Measurements from ENCODE around the gene RPGR.

Gene RPGR

DNA sequence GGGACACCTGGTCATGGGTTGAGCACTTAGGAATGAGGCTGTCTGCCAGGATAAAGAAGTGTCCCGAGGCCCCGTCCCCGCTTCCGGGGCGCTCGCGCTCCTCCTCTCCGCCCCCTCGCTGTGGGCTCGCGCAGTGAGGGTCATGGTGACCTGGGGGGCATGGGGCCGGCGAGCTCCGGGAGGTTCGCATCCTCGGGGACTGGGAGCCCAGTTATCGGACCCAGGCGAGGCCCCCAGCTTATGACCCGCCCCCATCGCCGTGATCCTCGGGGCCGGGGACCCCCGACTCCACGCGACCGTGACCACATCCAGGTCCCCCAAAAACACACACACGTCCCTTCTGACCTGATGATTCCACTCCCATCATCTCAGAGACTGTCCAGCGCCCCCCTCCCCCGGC lies 71.3 kb downstream of the RPGR start:
- no peak overlapping the region for H3K4me3 ChIP-seq (ENCODE audit: low read length, poor library complexity, severe bottlenecking)
- H3K27me3 ChIP-seq (ENCODE audit: insufficient read depth, low read length, poor library complexity, severe bottlenecking), result no peaks in the 10 kb centered on the region
- no peak overlapping the region for H3K9ac ChIP-seq (ENCODE audit: low read depth, low read length, poor library complexity, severe bottlenecking)
- no peaks in the 10 kb centered on the region for H3K9me2 ChIP-seq (replicated peaks; ENCODE audit: low read depth, low read length)
- no peak overlapping the region for H3K4me2 ChIP-seq (ENCODE audit: low read depth, low read length, poor library complexity, severe bottlenecking)
- H3K9me3 ChIP-seq (ENCODE audit: insufficient read depth, low read depth, low read length), result no peaks in the 10 kb centered on the region
- H3K4me1 ChIP-seq (ENCODE audit: insufficient read depth, low read length, poor library complexity, severe bottlenecking), result peaks cover 3% of the 10 kb centered on the region
- H4K20me1 ChIP-seq (ENCODE audit: insufficient read depth, low read length, poor library complexity, severe bottlenecking), result no peaks in the 10 kb centered on the region
- no peak for TF ChIP-seq EZH2phosphoT487 (IDR thresholded peaks at IDR 0.05; ENCODE audit: borderline replicate concordance)
- TF ChIP-seq, protein P1, sequence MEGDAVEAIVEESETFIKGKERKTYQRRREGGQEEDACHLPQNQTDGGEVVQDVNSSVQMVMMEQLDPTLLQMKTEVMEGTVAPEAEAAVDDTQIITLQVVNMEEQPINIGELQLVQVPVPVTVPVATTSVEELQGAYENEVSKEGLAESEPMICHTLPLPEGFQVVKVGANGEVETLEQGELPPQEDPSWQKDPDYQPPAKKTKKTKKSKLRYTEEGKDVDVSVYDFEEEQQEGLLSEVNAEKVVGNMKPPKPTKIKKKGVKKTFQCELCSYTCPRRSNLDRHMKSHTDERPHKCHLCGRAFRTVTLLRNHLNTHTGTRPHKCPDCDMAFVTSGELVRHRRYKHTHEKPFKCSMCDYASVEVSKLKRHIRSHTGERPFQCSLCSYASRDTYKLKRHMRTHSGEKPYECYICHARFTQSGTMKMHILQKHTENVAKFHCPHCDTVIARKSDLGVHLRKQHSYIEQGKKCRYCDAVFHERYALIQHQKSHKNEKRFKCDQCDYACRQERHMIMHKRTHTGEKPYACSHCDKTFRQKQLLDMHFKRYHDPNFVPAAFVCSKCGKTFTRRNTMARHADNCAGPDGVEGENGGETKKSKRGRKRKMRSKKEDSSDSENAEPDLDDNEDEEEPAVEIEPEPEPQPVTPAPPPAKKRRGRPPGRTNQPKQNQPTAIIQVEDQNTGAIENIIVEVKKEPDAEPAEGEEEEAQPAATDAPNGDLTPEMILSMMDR (conservative IDR thresholded peaks at IDR 0.05; ENCODE audit: low read length), result no peak
- H3F3A ChIP-seq (ENCODE audit: low read depth), result no peaks in the 10 kb centered on the region
- H3K79me2 ChIP-seq (ENCODE audit: insufficient read depth, low read length), result no peaks in the 10 kb centered on the region
- no peaks in the 10 kb centered on the region for H3K36me3 ChIP-seq (ENCODE audit: insufficient read depth, low read length)
- H2AFZ ChIP-seq (ENCODE audit: low read length), result no peak overlapping the region

DNA sequence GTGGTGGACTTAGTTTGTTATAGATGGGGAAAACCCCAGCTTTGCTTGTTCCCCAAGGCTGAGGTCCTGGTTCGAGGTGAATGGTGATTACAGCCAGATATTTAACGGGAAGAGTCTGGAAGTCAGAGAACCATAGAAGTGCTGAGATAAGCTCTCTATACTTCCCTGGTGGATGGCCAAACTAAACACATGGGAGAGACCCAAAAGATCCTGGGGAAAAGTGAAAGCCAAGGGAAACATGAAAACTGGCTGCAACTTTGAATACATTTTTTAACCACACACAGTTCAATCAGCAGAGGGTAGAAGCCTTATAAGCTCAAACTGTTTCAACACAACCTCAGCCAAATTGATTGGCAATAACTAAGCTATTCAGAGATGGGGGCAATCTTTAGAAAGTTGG lies 77.3 kb downstream of the RPGR start:
- no peaks in the 10 kb centered on the region for H3K36me3 ChIP-seq (ENCODE audit: insufficient read depth, low read length)
- no peaks in the 10 kb centered on the region for H3K4me1 ChIP-seq (ENCODE audit: insufficient read depth, low read length, poor library complexity, severe bottlenecking)
- H3F3A ChIP-seq (ENCODE audit: low read depth), result no peaks in the 10 kb centered on the region
- no peak overlapping the region for H3K9ac ChIP-seq (ENCODE audit: low read depth, low read length, poor library complexity, severe bottlenecking)
- H3K4me2 ChIP-seq (ENCODE audit: low read depth, low read length, poor library complexity, severe bottlenecking), result no peak overlapping the region
- H3K79me2 ChIP-seq (ENCODE audit: insufficient read depth, low read length), result no peaks in the 10 kb centered on the region
- H3K27me3 ChIP-seq (ENCODE audit: insufficient read depth, low read length, poor library complexity, severe bottlenecking), result no peaks in the 10 kb centered on the region
- no peaks in the 10 kb centered on the region for H3K9me2 ChIP-seq (replicated peaks; ENCODE audit: low read depth, low read length)
- TF ChIP-seq, protein P1 (conservative IDR thresholded peaks at IDR 0.05; ENCODE audit: low read length), result no peak
- TF ChIP-seq EZH2phosphoT487 (IDR thresholded peaks at IDR 0.05; ENCODE audit: borderline replicate concordance), result no peak
- no peaks in the 10 kb centered on the region for H3K9me3 ChIP-seq (ENCODE audit: insufficient read depth, low read depth, low read length)
- H4K20me1 ChIP-seq (ENCODE audit: insufficient read depth, low read length, poor library complexity, severe bottlenecking), result no peaks in the 10 kb centered on the region
- H2AFZ ChIP-seq (ENCODE audit: low read length), result no peak overlapping the region
- no peak overlapping the region for H3K4me3 ChIP-seq (ENCODE audit: low read length, poor library complexity, severe bottlenecking)

DNA sequence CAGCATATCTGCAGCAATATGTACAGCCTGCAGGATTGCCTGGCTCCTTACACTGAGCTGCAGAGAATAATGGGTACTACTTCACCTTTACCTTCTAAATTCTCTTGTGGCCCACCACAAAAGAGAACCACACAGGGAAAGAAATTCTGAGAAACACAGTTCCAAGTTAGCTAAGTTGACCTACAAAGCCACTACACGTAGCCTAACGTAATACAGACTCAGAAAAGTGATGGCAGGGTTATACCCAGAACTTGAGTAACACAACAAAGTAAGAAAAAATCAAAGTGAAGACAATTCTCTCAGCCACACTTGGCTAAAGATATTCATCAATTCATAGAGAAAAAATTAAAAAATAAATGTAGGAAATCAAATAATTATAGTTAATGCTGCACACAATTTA lies 80.3 kb downstream of the RPGR start:
- Histone ChIP-seq H3K9ac (ENCODE audit: low read depth, low read length, poor library complexity, severe bottlenecking) (no peak overlapping the region), H3K27me3 (ENCODE audit: insufficient read depth, low read length, poor library complexity, severe bottlenecking) (no peaks in the 10 kb centered on the region), H2AFZ (ENCODE audit: low read length) (no peak overlapping the region), H4K20me1 (ENCODE audit: insufficient read depth, low read length, poor library complexity, severe bottlenecking) (no peaks in the 10 kb centered on the region), H3K4me2 (ENCODE audit: low read depth, low read length, poor library complexity, severe bottlenecking) (no peak overlapping the region), H3K9me2 (replicated peaks; ENCODE audit: low read depth, low read length) (no peaks in the 10 kb centered on the region), H3F3A (ENCODE audit: low read depth) (no peaks in the 10 kb centered on the region), H3K4me3 (ENCODE audit: low read length, poor library complexity, severe bottlenecking) (no peak overlapping the region), H3K36me3 (ENCODE audit: insufficient read depth, low read length) (no peaks in the 10 kb centered on the region), H3K79me2 (ENCODE audit: insufficient read depth, low read length) (no peaks in the 10 kb centered on the region), H3K4me1 (ENCODE audit: insufficient read depth, low read length, poor library complexity, severe bottlenecking) (no peaks in the 10 kb centered on the region), H3K9me3 (ENCODE audit: insufficient read depth, low read depth, low read length) (no peaks in the 10 kb centered on the region)
- no peak for TF ChIP-seq EZH2phosphoT487 (IDR thresholded peaks at IDR 0.05; ENCODE audit: borderline replicate concordance)
- TF ChIP-seq, protein P1 (conservative IDR thresholded peaks at IDR 0.05; ENCODE audit: low read length), result no peak
